H9 (cell line): ENCODE results near the gene YDJC. TPM values are rescaled to one million over a fixed set of nuclear protein-coding genes. Genes with fewer than 3 reads are reported as not detected.
"Not testable (repeated sequence)": the region's sequence is repeated elsewhere in the genome, so short reads cannot be mapped to it uniquely, and the experiment has no call there.

Experiments used
- DNase-seq: peaks from one replicate; pipeline ENCODE4 v3.0.0-alpha.2; 2017
- H2AFZ ChIP-seq: one replicate; pipeline ENCODE4 v1.6.1; 2013; ENCODE audit warnings: mild to moderate bottlenecking, low read length, control low read depth, moderate library complexity
- H2AK5ac ChIP-seq: 2 replicates; pipeline ENCODE4 v1.6.1; 2013; ENCODE audit warnings: low read length, control low read depth, mixed read lengths; ENCODE audit not compliant: insufficient read length
- H2BK120ac ChIP-seq: one replicate; pipeline ENCODE4 v1.6.1; 2013; ENCODE audit warnings: low read depth, mild to moderate bottlenecking, low read length, control low read depth, inconsistent platforms; ENCODE audit not compliant: poor library complexity, severe bottlenecking
- H2BK12ac ChIP-seq: 2 replicates; pipeline ENCODE4 v1.6.1; 2013; ENCODE audit warnings: low read length, control low read depth, mixed read lengths, low read depth; ENCODE audit not compliant: insufficient read length
- H2BK15ac ChIP-seq: 2 replicates; pipeline ENCODE4 v1.6.1; 2013; ENCODE audit warnings: low read depth, low read length, control low read depth
- H2BK20ac ChIP-seq: one replicate; pipeline ENCODE4 v1.6.1; 2013; ENCODE audit warnings: low read depth, mild to moderate bottlenecking, low read length, control low read depth, inconsistent platforms; ENCODE audit not compliant: poor library complexity, severe bottlenecking
- H2BK5ac ChIP-seq: 2 replicates; pipeline ENCODE4 v1.6.1; 2013; ENCODE audit warnings: low read length, control low read depth, mixed read lengths; ENCODE audit not compliant: insufficient read length
- H3K14ac ChIP-seq: 2 replicates; pipeline ENCODE4 v1.6.1; 2013; ENCODE audit warnings: low read length, control low read depth; ENCODE audit not compliant: insufficient read depth
- H3K18ac ChIP-seq: 2 replicates; pipeline ENCODE4 v1.6.1; 2013; ENCODE audit warnings: low read depth, mild to moderate bottlenecking, mixed read lengths, low read length, control low read depth; ENCODE audit not compliant: insufficient read length
- H3K23ac ChIP-seq: 2 replicates; pipeline ENCODE4 v1.6.1; 2013; ENCODE audit warnings: low read length, control low read depth, mixed read lengths, low read depth; ENCODE audit not compliant: insufficient read length
- H3K23me2 ChIP-seq: 2 replicates; pipeline ENCODE4 v1.6.1; 2013; ENCODE audit warnings: low read depth, mild to moderate bottlenecking, mixed read lengths, low read length, control low read depth; ENCODE audit not compliant: insufficient read length, poor library complexity, severe bottlenecking
- H3K27ac ChIP-seq: 2 replicates; pipeline ENCODE4 v1.5.1; 2013; ENCODE audit warnings: low read length, control low read depth, mixed read lengths, low read depth; ENCODE audit not compliant: insufficient read length
- H3K27me3 ChIP-seq: 2 replicates; pipeline ENCODE4 v1.6.1; 2013; ENCODE audit warnings: low read length, control low read depth, inconsistent platforms; ENCODE audit not compliant: insufficient read depth
- H3K4ac ChIP-seq: 2 replicates; pipeline ENCODE4 v1.6.1; 2013; ENCODE audit warnings: low read depth, mild to moderate bottlenecking, control low read depth, inconsistent platforms, low read length, moderate library complexity
- H3K4me1 ChIP-seq: 2 replicates; pipeline ENCODE4 v1.6.1; 2013; ENCODE audit warnings: low read length, control low read depth, inconsistent platforms; ENCODE audit not compliant: insufficient read depth
- H3K4me2 ChIP-seq: 2 replicates; pipeline ENCODE4 v1.6.1; 2013; ENCODE audit warnings: low read length, control low read depth, mixed read lengths; ENCODE audit not compliant: insufficient read length, insufficient read depth
- H3K56ac ChIP-seq: 2 replicates; pipeline ENCODE4 v1.6.1; 2013; ENCODE audit warnings: low read depth, mild to moderate bottlenecking, mixed read lengths, low read length, control low read depth; ENCODE audit not compliant: insufficient read length
- H3K79me1 ChIP-seq: 2 replicates; pipeline ENCODE4 v1.6.1; 2013; ENCODE audit warnings: low read depth, mild to moderate bottlenecking, moderate library complexity, low read length, control low read depth, inconsistent platforms; ENCODE audit not compliant: insufficient read depth, poor library complexity, severe bottlenecking
- H3K79me2 ChIP-seq: 2 replicates; pipeline ENCODE4 v1.6.1; 2013; ENCODE audit warnings: low read length, control low read depth, inconsistent platforms; ENCODE audit not compliant: insufficient read depth
- H3K9ac ChIP-seq: 2 replicates; pipeline ENCODE4 v1.6.1; 2013; ENCODE audit warnings: low read length, control low read depth, mixed read lengths; ENCODE audit not compliant: insufficient read length; ENCODE audit errors: extremely low read depth
- H3K9me3 ChIP-seq: one replicate; pipeline ENCODE4 v1.6.1; 2013; ENCODE audit warnings: low read depth, low read length, inconsistent platforms; ENCODE audit not compliant: control insufficient read depth
- H3T11ph ChIP-seq: one replicate; pipeline ENCODE4 v1.6.1; 2013; ENCODE audit warnings: mild to moderate bottlenecking, low read length, control low read depth, inconsistent platforms
- H4K20me1 ChIP-seq: one replicate; pipeline ENCODE4 v1.6.1; 2013; ENCODE audit not compliant: control insufficient read depth, insufficient read length, insufficient read depth
- H4K5ac ChIP-seq: 2 replicates; pipeline ENCODE4 v1.6.1; 2013; ENCODE audit warnings: low read depth, mild to moderate bottlenecking, mixed read lengths, low read length, control low read depth; ENCODE audit not compliant: insufficient read length
- H4K8ac ChIP-seq: replicated peaks from 2 replicates; pipeline ENCODE4 v1.6.1; 2013; ENCODE audit warnings: low read length, control low read depth, mixed read lengths, low read depth; ENCODE audit not compliant: insufficient read length
- H4K91ac ChIP-seq: 2 replicates; pipeline ENCODE4 v1.6.1; 2013; ENCODE audit warnings: low read depth, mild to moderate bottlenecking, moderate library complexity, mixed read lengths, low read length, control low read depth; ENCODE audit not compliant: insufficient read length
- H3K27ac Mint-ChIP-seq, 3 experiments: 2 replicates in 2 of 3; 3 replicates in 1 of 3; pipeline ENCODE4 v1.8.0; 2020 to 2021; ENCODE audit warnings: mixed read lengths in 3 of 3, mild to moderate bottlenecking in 1 of 3, moderate library complexity in 1 of 3
- H3K27me3 Mint-ChIP-seq: 2 replicates; pipeline ENCODE4 v1.8.0; 2021; ENCODE audit warnings: low read depth, mild to moderate bottlenecking, moderate library complexity, mixed read lengths
- H3K36me3 Mint-ChIP-seq, 3 experiments: 2 replicates in 2 of 3; 3 replicates in 1 of 3; pipeline ENCODE4 v1.8.0; 2020 to 2021; ENCODE audit warnings: low read depth in 3 of 3, mixed read lengths in 3 of 3; ENCODE audit not compliant: insufficient read depth in 1 of 3
- H3K4me1 Mint-ChIP-seq, 2 experiments: 2 replicates each; pipeline ENCODE4 v1.8.0; 2020; ENCODE audit warnings: mixed read lengths in 2 of 2
- H3K4me3 Mint-ChIP-seq, 2 experiments: 2 replicates in 1 of 2; 3 replicates in 1 of 2; pipeline ENCODE4 v1.8.0; 2020 to 2021; ENCODE audit warnings: mild to moderate bottlenecking in 2 of 2, mixed read lengths in 2 of 2, moderate library complexity in 1 of 2
- H3K9me3 Mint-ChIP-seq, 2 experiments: 2 replicates in 1 of 2; 3 replicates in 1 of 2; pipeline ENCODE4 v1.8.0; 2020; ENCODE audit warnings: mild to moderate bottlenecking in 2 of 2, mixed read lengths in 2 of 2, moderate library complexity in 1 of 2
- WGBS: extraction: QIAGEN DNeasy Blood & Tissue Kit; methylation state at CpG from one replicate; pipeline ENCODE4 v1.1.7; 2013; ENCODE audit warnings: missing lambda C conversion rate, low lambda C conversion rate, mixed read lengths; ENCODE audit not compliant: insufficient read length; ENCODE audit errors: extremely low coverage; 5-methylcytosine and 5-hydroxymethylcytosine counted together
- total RNA-seq: library from RNA; stranded (reverse); gene quantifications from 2 replicates; pipeline ENCODE4 v1.2.1, GENCODE V29; 2021
- TF ChIP-seq, protein P1 (sequence below): fragments of 200-600 bp; sonication (generic); conservative IDR thresholded peaks from 3 replicates; pipeline ENCODE4 v1.8.0; 2021; ENCODE audit warnings: antibody characterized with exemption, mild to moderate bottlenecking

Gene YDJC
- total RNA-seq, 1 experiment from 2014 or later: 30.2 TPM

DNA sequence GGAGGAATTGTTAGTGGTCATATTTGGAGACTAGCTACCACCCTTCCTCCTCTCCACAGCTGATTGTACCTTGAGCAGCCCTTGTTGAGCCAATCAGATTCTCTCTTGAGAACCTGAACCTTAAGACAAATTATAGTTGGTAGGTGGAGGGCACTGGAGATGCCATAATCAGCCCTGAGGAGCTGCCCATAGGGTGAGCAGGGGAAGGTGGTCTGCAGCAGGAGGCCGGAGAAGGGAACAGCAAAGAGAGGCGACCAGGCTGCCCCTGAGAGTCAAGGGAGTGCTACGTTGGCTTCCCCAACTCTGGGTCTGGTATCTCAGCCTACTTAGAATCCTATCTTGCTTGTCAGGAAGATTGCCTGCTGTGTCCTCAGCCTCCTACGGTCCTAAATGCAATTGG, 9.5 kb upstream of the YDJC start:
- Mint-ChIP-seq H3K4me3 (no peak overlapping the region), H3K27me3 (peaks cover 29% of the 10 kb centered on the region), H3K27ac (no peak overlapping the region)

GRCh38 chr22:21637450-21637849, 7.6 kb upstream of the YDJC start:
- H3K14ac ChIP-seq, H3K4me1 ChIP-seq, H3K4ac ChIP-seq, H3K79me2 ChIP-seq, H3K4me1 Mint-ChIP-seq, H3K4me3 Mint-ChIP-seq, H3K56ac ChIP-seq, H2BK20ac ChIP-seq, H3T11ph ChIP-seq, H2AK5ac ChIP-seq, H4K5ac ChIP-seq, H3K18ac ChIP-seq, H3K27ac Mint-ChIP-seq, H3K9me3 ChIP-seq, H3K23ac ChIP-seq, H4K91ac ChIP-seq, H2BK12ac ChIP-seq, H3K27me3 ChIP-seq, H2AFZ ChIP-seq, H3K23me2 ChIP-seq, H3K36me3 Mint-ChIP-seq, H2BK5ac ChIP-seq, H3K4me2 ChIP-seq, H3K9ac ChIP-seq, DNase-seq, H3K79me1 ChIP-seq, H2BK120ac ChIP-seq, H4K20me1 ChIP-seq, H2BK15ac ChIP-seq, H3K27ac ChIP-seq, H3K9me3 Mint-ChIP-seq, H4K8ac ChIP-seq: not testable (repeated sequence)
- no CpG with 5 or more reads among the region's 2 CpGs for WGBS
- peaks cover 35% of the 10 kb centered on the region for H3K27me3 Mint-ChIP-seq

More for the DNA sequence above, 9.5 kb upstream of the YDJC start:
- no CpG with 5 or more reads among the region's 4 CpGs for WGBS
- H3K27ac ChIP-seq: no peak overlapping the region
- no peak overlapping the region for H4K5ac ChIP-seq
- no peak overlapping the region for H3K23ac ChIP-seq
- no peak overlapping the region for H2BK120ac ChIP-seq
- H3K79me2 ChIP-seq: no peaks in the 10 kb centered on the region
- H3K9me3 ChIP-seq: no peaks in the 10 kb centered on the region
- no peak overlapping the region for H4K91ac ChIP-seq
- no peak overlapping the region for H2BK5ac ChIP-seq
- no peaks in the 10 kb centered on the region; the same call in 1 of the 2 replicates for H3K27me3 ChIP-seq
- no peak overlapping the region for H3K18ac ChIP-seq
- H2BK15ac ChIP-seq: no peak overlapping the region
- H4K20me1 ChIP-seq: no peaks in the 10 kb centered on the region
- H3K9ac ChIP-seq: no peak overlapping the region
- H3T11ph ChIP-seq: no peak overlapping the region
- no peak overlapping the region for H3K4ac ChIP-seq
- H3K23me2 ChIP-seq: peaks cover 7% of the 10 kb centered on the region
- H2BK12ac ChIP-seq: no peak overlapping the region
- no peaks in the 10 kb centered on the region for H3K79me1 ChIP-seq
- no peak overlapping the region for H2AFZ ChIP-seq
- H3K14ac ChIP-seq: no peak overlapping the region
- Mint-ChIP-seq H3K9me3 (no peaks in the 10 kb centered on the region), H3K4me1 (peaks cover 14% of the 10 kb centered on the region in 2 experiments), H3K36me3 (peaks cover 10 to 12% (median 11%) of the 10 kb centered on the region in 3 experiments; a peak in 6 of 7 replicates)
- no peak overlapping the region for H2BK20ac ChIP-seq
- TF ChIP-seq, protein P1, sequence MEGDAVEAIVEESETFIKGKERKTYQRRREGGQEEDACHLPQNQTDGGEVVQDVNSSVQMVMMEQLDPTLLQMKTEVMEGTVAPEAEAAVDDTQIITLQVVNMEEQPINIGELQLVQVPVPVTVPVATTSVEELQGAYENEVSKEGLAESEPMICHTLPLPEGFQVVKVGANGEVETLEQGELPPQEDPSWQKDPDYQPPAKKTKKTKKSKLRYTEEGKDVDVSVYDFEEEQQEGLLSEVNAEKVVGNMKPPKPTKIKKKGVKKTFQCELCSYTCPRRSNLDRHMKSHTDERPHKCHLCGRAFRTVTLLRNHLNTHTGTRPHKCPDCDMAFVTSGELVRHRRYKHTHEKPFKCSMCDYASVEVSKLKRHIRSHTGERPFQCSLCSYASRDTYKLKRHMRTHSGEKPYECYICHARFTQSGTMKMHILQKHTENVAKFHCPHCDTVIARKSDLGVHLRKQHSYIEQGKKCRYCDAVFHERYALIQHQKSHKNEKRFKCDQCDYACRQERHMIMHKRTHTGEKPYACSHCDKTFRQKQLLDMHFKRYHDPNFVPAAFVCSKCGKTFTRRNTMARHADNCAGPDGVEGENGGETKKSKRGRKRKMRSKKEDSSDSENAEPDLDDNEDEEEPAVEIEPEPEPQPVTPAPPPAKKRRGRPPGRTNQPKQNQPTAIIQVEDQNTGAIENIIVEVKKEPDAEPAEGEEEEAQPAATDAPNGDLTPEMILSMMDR: no peak
- no peak for DNase-seq
- peaks cover 2% of the 10 kb centered on the region; the same call in 1 of the 2 replicates for H3K4me1 ChIP-seq
- no peak overlapping the region for H4K8ac ChIP-seq
- H2AK5ac ChIP-seq: no peak overlapping the region
- H3K4me2 ChIP-seq: no peak overlapping the region
- no peak overlapping the region for H3K56ac ChIP-seq
